NCI-H524 treated with DMSO at 0.1 percent for 48 hours (cell line): Measurements from ENCODE around the gene ZNF536.

Experiments used
- DNase-seq: peaks from one replicate; lab custom pipeline; 2025; lab: John Stamatoyannopoulos, UW

ZNF536 gene

DNA sequence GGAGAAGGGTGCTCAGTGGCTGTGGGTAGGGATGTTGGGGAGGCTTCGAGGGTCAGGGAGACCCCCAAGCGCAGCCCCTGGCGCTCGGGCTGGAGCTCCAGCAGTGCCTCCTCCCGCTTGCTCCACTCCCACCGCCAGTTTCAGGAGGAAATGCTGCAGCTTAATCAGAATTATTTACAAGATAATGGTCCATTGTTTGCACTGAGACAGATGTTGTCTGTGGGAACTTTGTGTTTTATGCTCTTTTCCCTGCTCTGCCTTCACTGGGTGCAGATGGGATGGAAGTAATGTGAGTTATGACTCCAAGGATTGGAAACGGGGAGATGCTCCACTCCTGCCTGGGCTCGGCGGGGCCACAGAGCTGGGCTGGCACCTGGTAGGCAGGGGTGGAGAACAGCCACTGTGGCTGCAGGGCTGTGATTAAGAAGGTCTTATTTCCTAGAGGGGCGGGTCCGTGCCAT, 192.4 kb downstream of the ZNF536 start:
- DNase-seq: no peak

DNA sequence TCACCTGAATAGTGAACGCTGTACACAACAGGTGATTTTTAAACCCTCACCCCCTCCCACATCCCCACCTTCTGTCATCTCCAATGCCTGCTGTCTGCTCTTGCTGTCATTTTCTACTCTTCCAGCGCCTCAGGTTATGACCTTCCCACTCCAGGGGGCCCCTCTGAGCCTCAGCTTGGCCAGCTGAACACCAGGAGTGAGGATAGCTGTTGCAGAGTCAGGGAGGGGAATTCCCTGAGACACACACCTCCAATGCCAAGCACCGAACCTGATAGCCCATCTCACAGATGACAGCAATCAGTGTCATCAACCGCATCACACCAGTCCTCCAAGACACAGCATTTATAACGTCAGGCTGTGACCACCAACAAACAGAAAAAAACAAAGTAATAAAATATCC, 193.5 kb downstream of the ZNF536 start:
- no peak for DNase-seq

DNA sequence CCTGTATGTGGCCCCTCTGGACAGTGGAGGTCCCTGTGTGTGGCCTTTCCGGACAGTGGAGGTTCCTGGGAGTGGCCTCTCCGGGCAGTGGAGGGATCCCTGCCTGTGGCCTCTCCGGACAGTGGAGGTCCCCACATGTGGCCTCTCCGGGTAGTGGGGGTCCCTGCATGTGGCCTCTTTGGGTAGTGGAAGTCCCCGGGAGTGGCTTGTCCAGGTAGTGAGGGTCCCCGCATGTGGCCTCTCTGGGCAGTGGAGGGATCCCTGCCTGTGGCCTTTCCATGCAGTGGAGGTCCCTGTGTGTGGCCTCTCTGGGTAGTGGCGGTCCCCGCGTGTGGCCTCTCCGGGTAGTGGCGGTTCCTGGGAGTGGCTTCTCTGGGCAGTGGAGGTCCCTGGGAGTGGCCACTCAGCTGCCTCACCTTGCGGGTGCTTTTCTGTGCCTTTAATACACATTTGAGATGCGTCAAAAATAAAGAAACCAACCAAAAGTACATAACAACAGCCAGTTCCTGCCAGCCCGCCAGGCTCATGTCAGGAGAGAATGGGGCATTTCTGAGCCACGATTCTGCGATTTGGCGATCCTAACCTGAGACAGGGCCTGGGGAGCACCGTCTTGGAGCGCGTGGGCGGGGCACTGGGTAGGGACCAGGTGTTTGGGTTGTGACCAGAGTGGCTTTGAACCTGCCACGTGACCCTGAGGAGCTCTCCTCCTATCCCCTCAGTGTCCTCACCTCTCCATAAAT, 194.7 kb downstream of the ZNF536 start:
- DNase-seq: no peak

DNA sequence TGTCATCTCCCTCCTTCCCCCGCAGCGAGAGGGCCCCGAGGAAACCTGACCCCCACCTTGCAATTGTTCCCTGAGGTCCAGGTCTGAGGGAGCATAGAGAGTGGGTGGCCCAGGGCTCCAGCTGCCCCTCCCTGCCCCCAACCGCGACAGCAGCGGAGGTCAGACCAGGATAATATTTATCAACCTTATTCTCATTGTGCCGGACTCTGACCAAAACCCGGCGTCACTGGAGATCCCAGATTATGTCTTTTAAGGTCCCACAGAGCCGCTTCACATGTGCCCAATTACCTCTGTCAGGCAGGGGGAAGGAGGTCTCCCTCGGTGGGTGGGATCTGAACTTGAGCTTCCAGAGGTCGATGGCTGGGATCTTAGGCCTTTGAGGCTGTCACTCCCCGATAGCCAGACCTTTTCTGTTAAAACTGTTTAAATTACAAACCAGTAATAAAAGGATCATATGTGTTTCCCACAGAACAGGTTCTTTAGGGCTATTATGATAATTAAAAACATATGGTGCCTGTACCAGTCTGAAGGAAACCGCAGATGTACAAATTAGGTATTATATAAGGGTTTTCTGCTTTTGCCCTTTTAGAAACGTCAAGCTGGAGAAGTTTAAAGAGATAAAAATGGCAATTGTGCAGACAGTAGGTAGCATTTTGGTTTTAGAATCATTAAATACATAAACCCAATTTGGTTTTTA, 195.5 kb downstream of the ZNF536 start:
- no peak for DNase-seq

DNA sequence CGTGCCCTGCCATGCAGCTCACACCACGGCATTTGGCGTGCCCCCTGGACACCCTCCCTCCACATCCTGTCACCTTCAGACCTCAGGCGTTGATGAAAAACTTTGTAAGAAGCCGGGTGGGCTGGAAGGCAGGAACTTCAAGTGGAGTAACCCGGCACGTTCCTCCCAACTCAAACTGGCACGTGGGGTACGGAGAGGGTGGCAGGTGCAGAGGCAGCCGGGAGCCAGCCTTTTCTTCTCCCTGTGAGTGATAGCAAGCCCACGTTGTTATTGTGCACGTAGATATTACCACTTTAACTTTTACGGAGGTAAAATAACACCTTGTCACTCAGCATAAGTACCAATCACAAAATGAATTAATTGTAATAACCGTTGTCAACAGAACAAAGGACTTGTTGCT, 198.0 kb downstream of the ZNF536 start:
- DNase-seq: no peak

DNA sequence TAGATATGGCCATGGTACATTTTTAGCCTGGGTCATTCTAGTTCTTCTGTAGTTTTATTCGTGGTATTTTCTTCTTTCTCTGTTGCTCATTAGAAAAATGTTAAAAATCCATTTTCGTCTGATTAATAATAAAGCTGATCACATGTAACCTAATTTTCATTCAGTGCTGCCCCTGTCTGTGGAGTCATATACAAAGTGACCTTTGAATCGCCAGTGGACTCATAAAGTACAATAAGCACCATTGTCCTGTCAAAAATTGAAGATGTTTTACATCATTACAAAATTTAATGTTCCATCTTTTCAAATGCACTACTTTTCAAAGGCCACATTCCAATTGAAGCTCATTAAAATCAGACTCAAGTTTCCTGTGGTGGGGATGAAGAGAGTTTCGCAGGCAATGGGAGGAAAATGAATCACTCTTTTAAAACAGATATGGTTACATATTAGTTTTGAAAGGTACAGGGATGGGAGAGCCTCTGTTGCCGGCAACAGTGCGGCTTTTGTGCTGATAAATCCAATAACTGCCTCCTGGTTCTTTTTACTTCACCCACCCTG, 205.4 kb downstream of the ZNF536 start:
- DNase-seq: no peak

DNA sequence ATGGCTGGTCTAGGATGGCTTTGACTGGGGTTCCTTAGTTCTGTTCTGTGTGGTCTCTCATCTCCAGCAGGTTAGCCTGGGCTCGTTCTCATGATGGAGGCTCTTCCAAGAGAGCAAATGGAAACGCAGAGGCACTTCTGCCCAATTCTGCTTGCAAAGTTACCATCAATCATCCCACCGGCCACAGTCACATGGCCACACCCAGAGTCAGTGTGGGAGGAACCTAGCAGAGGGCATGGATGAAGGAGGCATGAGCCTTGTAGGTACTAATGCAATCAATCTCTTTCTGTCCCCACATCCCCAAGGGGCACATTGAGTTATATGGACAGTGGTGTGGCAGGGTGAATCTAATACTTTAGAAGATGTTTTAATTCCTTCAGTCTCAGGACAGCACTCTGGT, 207.2 kb downstream of the ZNF536 start:
- DNase-seq: no peak

DNA sequence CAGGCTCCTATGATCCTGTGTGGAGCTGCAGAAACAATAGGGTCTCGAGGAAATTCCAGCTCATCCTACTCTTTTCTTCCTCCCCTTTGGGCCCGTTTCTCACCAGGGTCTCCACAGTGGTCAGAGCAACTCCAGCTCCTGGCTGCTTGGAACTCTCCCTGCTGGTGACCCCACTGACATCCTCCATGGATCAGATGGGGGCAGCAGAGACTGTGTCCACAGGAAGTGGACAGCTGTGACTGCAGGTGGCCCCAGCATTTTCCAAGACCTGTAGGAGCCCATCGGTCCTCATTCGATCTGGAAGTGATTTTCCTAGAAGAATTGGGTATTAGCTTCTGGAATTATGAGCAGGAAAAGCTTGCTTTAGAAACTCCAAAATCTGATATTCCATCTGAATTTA, 208.5 kb downstream of the ZNF536 start:
- DNase-seq: no peak

DNA sequence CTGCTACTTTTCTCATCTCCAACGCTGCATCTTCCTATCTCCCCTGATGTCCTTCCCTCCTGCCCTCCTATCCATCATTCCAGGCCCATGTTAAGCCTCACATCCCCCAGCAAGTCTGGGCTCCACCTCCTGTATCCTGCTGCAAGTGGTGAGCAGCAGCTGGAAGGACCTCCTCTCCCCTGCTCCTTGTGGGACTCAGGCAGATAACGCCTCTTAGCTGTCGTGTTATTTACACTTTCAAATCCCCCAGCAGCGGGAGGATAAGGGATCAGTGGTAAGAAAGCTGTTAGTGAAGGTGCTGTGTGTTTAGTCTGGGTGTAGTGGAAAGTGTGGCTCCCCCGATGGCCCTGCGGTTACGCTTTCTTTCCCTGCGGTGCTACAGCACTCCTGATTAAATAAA, 211.9 kb downstream of the ZNF536 start:
- no peak for DNase-seq

DNA sequence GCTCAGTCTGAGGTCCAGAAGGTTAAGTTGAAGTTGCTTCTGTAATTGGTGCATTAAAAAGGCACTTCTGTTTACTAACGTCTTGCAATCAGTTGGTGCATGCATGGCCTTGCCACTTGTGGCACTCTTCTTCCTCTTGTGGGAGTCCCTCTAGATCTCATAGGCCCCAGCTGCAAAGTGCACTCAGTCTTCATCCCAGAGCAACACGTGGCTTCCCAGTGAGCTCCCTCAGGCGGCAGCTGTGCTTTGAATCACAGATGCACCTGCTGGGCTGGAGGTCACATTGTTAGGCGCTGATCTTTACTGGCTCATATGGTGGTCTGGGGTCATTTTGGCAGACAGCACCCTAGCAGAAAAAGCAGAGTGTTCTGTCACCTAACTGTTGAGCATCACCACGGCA, 215.7 kb downstream of the ZNF536 start:
- DNase-seq: no peak

DNA sequence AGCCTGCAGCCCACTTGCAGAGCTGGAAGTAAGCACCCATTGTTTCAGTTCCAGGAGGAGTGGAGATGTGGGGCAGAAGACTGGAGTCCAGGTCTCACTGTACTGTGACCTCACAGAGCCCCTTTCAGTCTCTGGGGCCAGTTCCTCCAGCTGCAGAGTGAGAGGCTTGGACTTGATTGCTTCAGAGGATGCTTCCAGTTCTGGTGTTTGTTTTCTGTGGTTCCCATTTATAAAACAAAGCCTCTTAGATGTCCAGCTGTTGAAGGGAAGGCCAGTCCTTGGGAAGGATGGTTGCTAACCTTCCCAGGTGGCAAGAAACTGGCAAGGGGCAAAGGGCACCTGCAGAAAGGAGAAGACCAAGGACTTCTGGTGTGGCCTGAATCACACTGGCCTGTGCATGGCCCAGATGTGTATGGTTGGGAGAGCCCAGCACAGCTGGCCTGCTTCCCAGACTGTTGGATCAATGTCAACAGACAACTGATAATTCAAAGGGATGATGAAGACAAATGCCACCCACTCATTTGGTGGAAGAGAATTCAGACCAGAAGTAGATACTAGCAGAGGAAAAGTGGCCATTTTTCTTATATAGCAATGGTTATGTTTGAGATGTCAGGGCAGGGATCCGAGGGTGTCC, 218.5 kb downstream of the ZNF536 start:
- DNase-seq: no peak

DNA sequence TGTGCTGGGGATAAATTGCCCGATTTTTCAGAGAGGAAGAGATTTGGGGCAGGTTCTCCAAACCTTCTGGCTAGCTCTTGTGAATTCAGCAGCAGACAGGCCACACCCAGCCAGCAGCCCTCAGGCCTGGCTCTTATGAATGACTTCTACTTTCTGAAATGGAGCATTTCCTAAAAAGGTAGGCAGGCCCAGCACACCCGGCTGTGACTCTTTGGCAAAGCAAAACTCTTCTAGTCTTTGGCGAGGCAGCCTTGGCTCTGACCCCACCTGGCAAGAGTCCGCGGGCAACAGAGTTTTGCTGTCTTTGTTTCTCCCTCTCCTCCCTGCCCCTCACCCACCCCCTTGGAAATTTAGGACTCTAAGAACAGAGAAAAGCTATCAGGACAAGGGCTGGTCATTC, 221.2 kb downstream of the ZNF536 start:
- DNase-seq: no peak

DNA sequence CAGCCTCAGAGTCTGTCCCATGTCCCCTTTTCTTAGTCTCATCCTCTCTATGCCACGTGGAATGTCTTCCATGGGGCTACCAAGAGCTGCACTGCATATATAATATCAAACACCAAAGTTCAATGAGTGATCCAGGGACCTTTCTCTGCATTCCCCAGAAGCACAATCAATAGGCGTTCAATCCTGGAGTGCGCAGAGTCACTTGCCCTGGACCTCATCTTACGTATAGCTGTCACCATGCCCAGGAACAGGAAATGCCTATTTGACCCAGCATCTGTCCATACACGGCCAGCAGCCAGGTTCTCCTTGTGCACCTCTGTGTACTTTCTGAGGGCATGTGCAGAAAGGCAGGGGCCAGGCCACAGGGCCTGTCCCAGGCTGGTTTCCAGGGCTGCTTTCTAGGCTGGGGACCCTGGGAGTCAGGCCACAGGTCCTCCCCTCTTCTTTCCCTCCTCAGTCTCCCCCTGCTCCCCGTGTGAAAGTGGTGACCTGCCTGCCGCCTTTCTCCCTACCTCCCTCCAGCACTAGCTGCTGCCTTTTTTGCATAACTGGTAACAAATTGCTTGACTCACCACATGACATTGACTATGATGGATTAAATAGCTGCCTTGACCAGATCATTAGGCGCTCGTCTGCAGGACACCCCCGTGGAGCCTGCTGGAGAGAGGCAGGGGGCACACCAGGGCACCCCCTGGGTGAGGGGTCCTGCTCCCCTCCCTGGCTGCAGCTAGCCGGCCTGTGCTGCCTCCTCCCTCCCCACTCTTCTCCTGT, 222.0 kb downstream of the ZNF536 start:
- no peak for DNase-seq

DNA sequence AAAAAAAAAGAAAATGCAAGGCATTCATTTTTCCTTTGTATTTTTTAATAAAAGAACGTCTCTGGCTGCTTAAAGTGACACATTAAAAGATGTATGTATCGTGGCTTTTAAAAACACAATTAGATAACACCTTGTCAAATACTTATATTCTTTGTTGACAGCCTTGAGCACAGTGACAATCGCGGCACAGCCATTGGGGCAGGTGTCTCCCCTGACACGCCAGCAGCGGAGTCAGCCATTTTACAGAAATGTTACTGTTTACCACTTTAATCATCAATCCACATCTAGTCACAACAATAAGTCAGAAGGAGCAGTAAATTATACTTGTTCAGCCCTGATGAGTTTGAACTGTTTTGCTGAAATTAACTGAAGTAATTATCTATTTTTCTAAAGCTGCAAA, 224.1 kb downstream of the ZNF536 start:
- no peak for DNase-seq

DNA sequence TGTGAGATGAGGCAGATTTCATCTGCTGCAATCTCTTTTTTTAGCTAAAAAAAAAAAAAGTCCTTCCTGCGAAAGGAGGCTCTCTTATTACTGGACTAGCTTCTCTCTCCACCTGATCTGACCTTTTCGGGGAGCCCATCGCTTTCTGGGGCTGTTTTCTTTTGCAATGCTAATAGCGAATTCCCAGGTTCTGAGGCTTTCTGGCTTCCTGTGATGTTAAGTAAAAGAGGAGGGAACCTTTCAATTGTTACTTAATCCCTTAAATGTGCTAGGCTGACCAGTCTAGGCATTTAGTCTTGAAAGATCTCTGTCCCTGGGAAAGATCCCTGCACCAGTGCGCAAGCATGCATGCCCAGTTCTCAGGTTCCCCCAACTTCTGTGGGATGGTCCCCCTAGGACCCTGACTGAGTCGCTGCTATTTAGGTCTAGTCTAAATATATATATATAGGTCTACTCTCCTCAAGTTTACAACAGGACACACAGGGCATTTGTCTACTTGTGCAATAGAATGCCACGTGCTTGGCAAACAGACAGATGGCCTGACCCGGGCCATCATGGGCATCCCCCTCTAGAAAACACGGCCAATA, 224.7 kb downstream of the ZNF536 start:
- DNase-seq: no peak

DNA sequence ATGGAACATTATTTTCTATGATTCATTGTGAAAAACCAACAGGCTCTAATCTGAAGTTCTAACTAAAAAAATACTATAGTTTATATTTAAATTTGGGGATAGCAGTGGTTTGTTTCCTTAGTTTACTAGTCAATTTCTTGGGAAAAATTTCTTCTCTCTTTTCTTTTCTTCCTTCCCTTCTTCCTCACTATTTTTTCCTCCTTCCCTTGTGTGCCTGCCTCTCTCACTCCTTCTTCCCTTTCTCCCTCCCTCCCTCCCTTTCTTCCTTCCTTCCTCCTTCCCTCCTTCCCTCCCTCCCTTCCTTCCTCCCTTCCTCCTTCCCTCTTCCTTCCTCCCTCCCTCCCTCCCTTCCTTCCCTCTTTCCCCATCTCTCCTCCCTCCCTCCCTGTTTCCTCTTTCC, 226.5 kb downstream of the ZNF536 start:
- DNase-seq: no peak

DNA sequence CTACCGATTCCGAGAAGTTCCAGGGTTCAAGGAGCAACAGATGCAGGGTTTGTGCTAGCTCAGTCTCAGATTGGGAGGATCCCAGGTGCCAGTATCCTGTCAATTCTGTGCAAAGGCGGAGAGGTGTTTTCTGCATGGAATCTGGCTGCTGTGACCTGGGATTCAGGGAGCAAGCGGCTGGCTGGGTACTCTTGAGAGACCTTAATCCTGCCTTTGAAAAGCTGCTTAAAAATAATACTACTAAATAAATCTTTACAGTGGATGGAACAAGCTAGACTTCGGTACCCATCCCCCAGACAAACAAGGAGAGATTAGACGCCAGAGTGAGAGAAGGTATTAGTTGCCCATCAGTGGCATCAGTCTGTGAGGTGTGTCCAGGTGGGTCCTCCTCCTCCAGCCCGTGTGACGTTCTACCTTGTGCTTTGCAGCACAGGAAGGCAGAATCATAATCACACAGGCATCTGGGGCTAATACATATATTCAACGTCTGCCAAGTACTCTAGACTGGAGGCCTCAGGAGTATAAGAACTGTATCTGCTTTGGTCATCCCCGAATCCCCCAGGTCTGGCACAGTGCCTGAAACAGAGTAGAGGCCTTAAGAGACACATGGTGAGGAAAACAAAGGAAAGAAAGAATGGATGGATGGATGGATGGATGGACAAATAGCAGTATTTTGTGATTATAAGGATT, 230.6 kb downstream of the ZNF536 start:
- no peak for DNase-seq

DNA sequence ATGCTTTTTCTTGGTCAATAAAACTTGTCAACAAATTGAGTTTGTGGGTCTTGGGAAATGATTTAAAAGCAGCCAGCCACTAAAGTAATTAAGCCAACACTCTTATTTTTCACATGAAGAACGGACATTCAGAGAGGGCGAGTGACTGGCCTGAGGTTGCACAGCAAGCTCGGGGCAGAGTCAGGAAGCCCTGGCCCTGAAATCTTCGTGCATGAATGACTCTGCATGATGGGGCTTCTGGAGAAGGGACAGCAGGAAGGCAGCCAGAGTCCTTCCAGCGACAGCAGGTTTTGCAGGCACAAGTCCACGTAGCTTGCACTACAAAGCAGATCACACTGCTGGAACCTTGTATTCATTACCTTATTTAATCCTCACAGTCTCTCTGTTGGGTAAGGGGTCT, 232.5 kb downstream of the ZNF536 start:
- DNase-seq: no peak

DNA sequence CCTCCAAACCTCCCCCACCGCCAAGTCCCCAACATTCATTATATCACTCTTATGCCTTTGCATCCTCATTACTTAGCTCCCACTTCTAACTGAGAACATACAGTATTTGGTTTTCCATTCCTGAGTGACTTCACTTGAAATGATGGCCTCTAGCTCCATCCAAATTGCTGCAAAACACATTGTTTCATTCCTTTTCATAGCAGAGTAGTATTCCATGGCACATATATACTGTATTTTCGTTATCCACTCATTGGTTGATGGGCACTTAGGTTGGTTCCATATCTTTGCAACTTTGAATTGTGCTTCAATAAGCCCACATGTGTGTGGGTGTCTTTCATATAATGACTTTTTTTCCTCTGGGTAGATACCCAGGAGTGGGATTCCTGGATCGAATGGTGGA, 233.1 kb downstream of the ZNF536 start:
- no peak for DNase-seq

DNA sequence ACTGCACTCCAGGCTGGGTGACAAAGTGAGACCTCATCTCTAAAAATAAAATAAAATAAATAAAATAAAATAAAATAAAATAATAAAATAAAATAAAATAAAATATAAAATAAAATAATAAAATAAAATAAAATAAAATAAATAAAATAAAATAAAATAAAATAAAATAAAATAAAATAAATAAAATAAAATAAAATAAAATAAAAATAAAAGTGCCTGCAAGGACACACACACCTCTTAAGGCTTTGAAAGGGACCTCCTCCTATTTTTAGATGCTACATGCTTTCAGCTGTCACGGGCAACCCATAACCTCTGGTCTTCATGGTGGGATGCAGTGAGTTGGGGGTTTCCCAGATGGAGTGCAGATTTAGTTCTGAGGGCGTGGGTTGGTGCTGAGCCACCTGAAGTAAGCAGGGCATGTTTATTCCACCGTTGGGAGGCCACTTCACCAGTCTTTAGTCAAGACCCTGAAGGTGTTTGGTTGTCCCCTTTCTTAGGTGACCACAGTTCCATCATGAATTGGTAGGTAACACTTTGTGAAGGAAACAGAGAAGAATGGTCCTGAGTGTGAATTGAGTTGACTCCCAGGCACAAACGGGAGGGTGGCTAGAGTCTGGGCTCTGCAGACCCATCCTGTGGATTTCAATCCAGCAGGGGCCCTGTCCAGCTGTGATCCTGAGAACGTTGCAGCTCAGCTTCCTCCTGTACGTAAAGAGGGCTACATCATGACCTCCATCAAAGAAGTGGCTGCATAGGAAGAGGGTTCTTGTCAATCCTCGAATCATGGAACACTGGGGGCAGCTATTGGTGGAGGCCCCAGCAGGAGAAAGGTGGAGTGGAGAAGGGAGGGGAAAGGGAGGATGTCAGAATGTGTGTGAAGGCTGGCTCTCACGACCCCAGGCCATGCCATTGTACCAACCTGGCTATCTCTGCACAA, 234.2 kb downstream of the ZNF536 start:
- no peak for DNase-seq
